Measurements from ENCODE around the gene GBP7. TPM values are rescaled to one million over a fixed set of nuclear protein-coding genes. Genes with fewer than 3 reads are reported as not detected.

The GBP7 gene
- total and polyA plus RNA-seq, 2 donors from 2014 or later, result not detected

- DNase-seq (no peak), FAIRE-seq (no peak)
- peaks cover 0 to 4% (median 0%) of the 10 kb centered on the region in 3 donors for H3K36me3 ChIP-seq (ENCODE audit: control insufficient read depth in 2 of 3, insufficient read depth in 3 of 3, low read length in 3 of 3)
- H3K27me3 ChIP-seq (ENCODE audit: control insufficient read depth, insufficient read depth, low read length), result no peaks in the 10 kb centered on the region
- no peak for TF ChIP-seq CTCF (IDR thresholded peaks at IDR 0.05; ENCODE audit: borderline replicate concordance, extremely low read depth, insufficient read depth)
- no peak overlapping the region for H3K4me3 ChIP-seq (ENCODE audit: low read length in 3 of 3)
- H3K4me1 ChIP-seq (ENCODE audit: control insufficient read depth in 2 of 3, insufficient read depth in 2 of 3, low read depth in 1 of 3, low read length in 3 of 3), result no peaks in the 10 kb centered on the region
- no peaks in the 10 kb centered on the region for H3K9me3 ChIP-seq (ENCODE audit: control insufficient read depth in 2 of 3, insufficient read depth in 1 of 3, low read length in 3 of 3)
- no peak overlapping the region for H3K9ac ChIP-seq (ENCODE audit: low read length in 3 of 3)
- intact Hi-C loops (cut with DNase I), result no loop called here
- H3K27ac ChIP-seq (ENCODE audit: low read depth in 2 of 2, low read length in 2 of 2), result no peak overlapping the region
These were observed 62.8 kb downstream of the GBP7 start for GRCh38 chr1:89112871-89113613.

- intact Hi-C loops (cut with DNase I), result no loop called here
These were observed 71.1 kb downstream of the GBP7 start for GRCh38 chr1:89104687-89105086.

GRCh38 chr1:89104147-89104546 is 71.7 kb downstream of the GBP7 start:
- H3K27me3 ChIP-seq (ENCODE audit: control insufficient read depth, insufficient read depth, low read length), result no peaks in the 10 kb centered on the region
- H3K36me3 ChIP-seq (ENCODE audit: control insufficient read depth in 2 of 3, insufficient read depth in 3 of 3, low read length in 3 of 3), result peaks cover 0 to 7% (median 0%) of the 10 kb centered on the region in 3 donors
- intact Hi-C loops (cut with DNase I), result no loop called here

More at GRCh38 chr1:89104687-89105086, 71.1 kb downstream of the GBP7 start:
- peaks cover 0 to 9% (median 0%) of the 10 kb centered on the region in 3 donors for H3K36me3 ChIP-seq (ENCODE audit: control insufficient read depth in 2 of 3, insufficient read depth in 3 of 3, low read length in 3 of 3)
- H3K4me3 ChIP-seq (ENCODE audit: low read length in 3 of 3), result no peak overlapping the region
- FAIRE-seq, result no peak
- H3K9me3 ChIP-seq (ENCODE audit: control insufficient read depth in 2 of 3, insufficient read depth in 1 of 3, low read length in 3 of 3), result no peaks in the 10 kb centered on the region
- peak in 1 of 5 donors; percentile 56 for DNase-seq
- H3K4me1 ChIP-seq (ENCODE audit: control insufficient read depth in 2 of 3, insufficient read depth in 2 of 3, low read depth in 1 of 3, low read length in 3 of 3), result no peaks in the 10 kb centered on the region
- no peak overlapping the region for H3K27ac ChIP-seq (ENCODE audit: low read depth in 2 of 2, low read length in 2 of 2)
- no peak for TF ChIP-seq CTCF (IDR thresholded peaks at IDR 0.05; ENCODE audit: borderline replicate concordance, extremely low read depth, insufficient read depth)
- no peak overlapping the region for H3K9ac ChIP-seq (ENCODE audit: low read length in 3 of 3)
- no peaks in the 10 kb centered on the region for H3K27me3 ChIP-seq (ENCODE audit: control insufficient read depth, insufficient read depth, low read length)

More at GRCh38 chr1:89104147-89104546, 71.7 kb downstream of the GBP7 start:
- Histone ChIP-seq H3K4me3 (ENCODE audit: low read length in 3 of 3) (no peak overlapping the region), H3K4me1 (ENCODE audit: control insufficient read depth in 2 of 3, insufficient read depth in 2 of 3, low read depth in 1 of 3, low read length in 3 of 3) (no peaks in the 10 kb centered on the region), H3K27ac (ENCODE audit: low read depth in 2 of 2, low read length in 2 of 2) (no peak overlapping the region), H3K9me3 (ENCODE audit: control insufficient read depth in 2 of 3, insufficient read depth in 1 of 3, low read length in 3 of 3) (no peaks in the 10 kb centered on the region), H3K9ac (ENCODE audit: low read length in 3 of 3) (no peak overlapping the region)
- TF ChIP-seq CTCF (IDR thresholded peaks at IDR 0.05; ENCODE audit: borderline replicate concordance, extremely low read depth, insufficient read depth), result no peak
- no peak for DNase-seq
- FAIRE-seq, result no peak
